Osteocyte (in vitro differentiated cells): ENCODE results near the gene PSORS1C2. TPM values are rescaled to one million over a fixed set of nuclear protein-coding genes. Genes with fewer than 3 reads are reported as not detected.
A peak's percentile ranks its signal among the peaks of the same experiment; 100 is the strongest.

ENCODE experiments used
- DNase-seq: peaks from one replicate; pipeline ENCODE4 v3.0.0; 2021; ENCODE audit warnings: mixed read lengths; ENCODE audit not compliant: unreplicated experiment; ENCODE audit errors: extremely low spot score
- H3K27ac Mint-ChIP-seq: one replicate; pipeline ENCODE4 v1.8.0; 2021; ENCODE audit warnings: mild to moderate bottlenecking, mixed read lengths; ENCODE audit not compliant: unreplicated experiment
- H3K27me3 Mint-ChIP-seq: one replicate; pipeline ENCODE4 v1.8.0; 2021; ENCODE audit warnings: mixed read lengths; ENCODE audit not compliant: unreplicated experiment
- H3K36me3 Mint-ChIP-seq: one replicate; pipeline ENCODE4 v1.8.0; 2021; ENCODE audit warnings: mixed read lengths; ENCODE audit not compliant: unreplicated experiment
- H3K4me1 Mint-ChIP-seq: one replicate; pipeline ENCODE4 v1.8.0; 2021; ENCODE audit warnings: mixed read lengths; ENCODE audit not compliant: unreplicated experiment
- H3K4me3 Mint-ChIP-seq: one replicate; pipeline ENCODE4 v1.8.0; 2021; ENCODE audit warnings: mild to moderate bottlenecking, moderate library complexity, mixed read lengths; ENCODE audit not compliant: unreplicated experiment
- H3K9me3 Mint-ChIP-seq: one replicate; pipeline ENCODE4 v1.8.0; 2021; ENCODE audit warnings: mixed read lengths; ENCODE audit not compliant: unreplicated experiment
- CTCF ChIP-seq: fragments of 200-600 bp; sonication (generic); IDR thresholded peaks from 2 replicates; pipeline ENCODE4 v1.5.0; 2021; ENCODE audit warnings: antibody characterized with exemption, mild to moderate bottlenecking, moderate library complexity
- total RNA-seq: library from RNA; stranded (reverse); gene quantifications from 2 replicates; pipeline ENCODE4 v1.2.1, GENCODE V29; 2021

PSORS1C2 gene
- total RNA-seq, 1 donor from 2014 or later: not detected

DNA sequence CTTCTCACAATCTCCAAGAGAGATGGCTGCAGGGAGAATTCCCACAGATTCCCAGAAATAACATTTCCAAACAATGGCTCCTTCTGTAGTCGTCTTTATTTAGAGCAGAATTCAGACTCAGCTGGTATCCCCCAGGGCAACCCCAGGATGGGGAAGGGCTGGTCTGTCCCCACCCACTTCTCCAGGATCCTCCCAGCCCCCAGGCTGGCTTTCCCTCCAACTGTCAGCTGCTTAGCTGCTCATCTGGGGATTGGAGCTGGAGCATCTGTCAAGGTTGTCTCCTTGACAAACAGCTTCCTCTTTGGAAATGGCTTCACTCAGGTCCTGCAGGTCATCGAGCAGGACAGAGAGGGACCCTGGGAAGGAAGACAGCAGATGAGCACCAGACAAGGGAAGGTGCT is 3.5 kb upstream of the PSORS1C2 start:
- no peaks in the 10 kb centered on the region for H3K9me3 Mint-ChIP-seq
- peak overlapping the region; percentile 49 for H3K27ac Mint-ChIP-seq
- H3K4me1 Mint-ChIP-seq: peaks cover 30% of the 10 kb centered on the region
- H3K36me3 Mint-ChIP-seq: peaks cover 8% of the 10 kb centered on the region
- no peak for TF ChIP-seq CTCF
- no peak for DNase-seq
- H3K4me3 Mint-ChIP-seq: no peak overlapping the region
- no peaks in the 10 kb centered on the region for H3K27me3 Mint-ChIP-seq

DNA sequence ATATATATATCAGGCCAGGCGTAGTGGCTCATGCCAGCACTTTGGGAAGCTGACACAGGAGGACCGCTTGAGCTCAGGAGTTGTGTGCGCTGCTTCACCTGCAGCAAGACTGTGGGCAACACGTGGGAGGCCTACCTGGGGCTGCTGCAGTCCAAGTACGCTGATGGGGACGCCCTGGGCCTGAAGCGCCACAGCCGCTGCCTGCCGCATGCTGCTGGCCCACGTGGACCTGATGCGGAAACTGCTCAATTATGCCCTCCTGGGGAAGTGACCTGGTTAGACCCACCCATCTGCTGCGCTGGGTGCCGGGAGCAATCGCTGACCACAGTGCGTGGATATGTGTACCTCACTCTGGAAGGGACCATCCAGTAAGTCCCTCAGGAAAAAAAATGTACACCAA is 1.8 kb upstream of the PSORS1C2 start:
- no peak for DNase-seq
- TF ChIP-seq CTCF: no peak
- Mint-ChIP-seq H3K9me3 (no peaks in the 10 kb centered on the region), H3K27me3 (no peaks in the 10 kb centered on the region), H3K36me3 (peaks cover 8% of the 10 kb centered on the region), H3K27ac (no peak overlapping the region), H3K4me1 (peaks cover 30% of the 10 kb centered on the region), H3K4me3 (no peak overlapping the region)

DNA sequence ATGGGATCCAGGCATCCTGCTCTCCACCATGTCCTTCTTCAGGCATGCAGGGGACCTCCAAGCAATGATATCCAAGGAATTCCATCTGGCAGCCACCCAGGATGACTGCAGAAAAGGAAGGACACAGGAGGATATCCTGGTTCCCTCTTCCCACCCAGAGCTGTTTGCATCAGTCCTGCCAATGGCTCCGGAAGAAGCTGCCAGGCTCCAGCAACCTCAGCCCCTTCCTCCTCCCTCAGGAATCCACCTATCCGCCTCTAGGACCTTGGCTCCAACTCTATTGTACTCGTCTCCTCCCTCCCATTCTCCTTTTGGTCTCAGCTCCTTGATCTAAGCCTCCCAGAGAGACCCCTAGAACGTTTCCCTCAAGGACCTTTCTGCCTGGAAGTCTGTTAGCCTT is 733 bp upstream of the PSORS1C2 start:
- H3K27ac Mint-ChIP-seq: no peak overlapping the region
- DNase-seq: no peak
- no peak overlapping the region for H3K4me3 Mint-ChIP-seq
- peaks cover 30% of the 10 kb centered on the region for H3K4me1 Mint-ChIP-seq
- TF ChIP-seq CTCF: no peak
- H3K27me3 Mint-ChIP-seq: no peaks in the 10 kb centered on the region
- H3K36me3 Mint-ChIP-seq: peaks cover 2% of the 10 kb centered on the region
- H3K9me3 Mint-ChIP-seq: no peaks in the 10 kb centered on the region

DNA sequence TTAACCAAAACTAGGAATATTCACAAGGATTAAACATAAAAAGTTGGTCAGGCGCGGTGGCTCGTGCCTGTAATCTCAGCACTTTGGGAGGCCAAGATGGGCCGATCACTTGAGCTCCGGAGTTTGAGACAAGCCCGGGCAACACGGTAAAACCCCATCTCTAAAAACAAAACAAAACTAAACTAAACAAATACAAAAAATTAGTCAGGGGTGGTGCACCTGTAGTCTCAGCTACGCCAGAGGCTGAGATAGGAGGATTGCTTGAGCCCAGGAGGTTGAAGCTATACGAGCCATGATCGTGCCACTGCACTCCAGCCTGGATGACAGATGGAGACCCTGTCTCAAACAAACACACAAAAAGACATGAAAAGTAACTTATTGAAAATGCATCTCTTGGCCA is 3.2 kb downstream of the PSORS1C2 start:
- H3K4me3 Mint-ChIP-seq: no peak overlapping the region
- H3K36me3 Mint-ChIP-seq: no peaks in the 10 kb centered on the region
- DNase-seq: no peak
- H3K27ac Mint-ChIP-seq: no peak overlapping the region
- H3K27me3 Mint-ChIP-seq: no peaks in the 10 kb centered on the region
- no peak for TF ChIP-seq CTCF
- no peaks in the 10 kb centered on the region for H3K9me3 Mint-ChIP-seq
- H3K4me1 Mint-ChIP-seq: peaks cover 12% of the 10 kb centered on the region

- TF ChIP-seq CTCF: no peak
- H3K4me3 Mint-ChIP-seq: no peak overlapping the region
- no peak for DNase-seq
- no peaks in the 10 kb centered on the region for H3K36me3 Mint-ChIP-seq
- peaks cover 8% of the 10 kb centered on the region for H3K4me1 Mint-ChIP-seq
- no peak overlapping the region for H3K27ac Mint-ChIP-seq
- H3K9me3 Mint-ChIP-seq: no peaks in the 10 kb centered on the region
- H3K27me3 Mint-ChIP-seq: peaks cover 16% of the 10 kb centered on the region
Measured at GRCh38 chr6:31132806-31133205, 6.1 kb downstream of the PSORS1C2 start.
